A673 (cell line): ENCODE measurements around the gene FASTKD2. TPM values are rescaled to one million over a fixed set of nuclear protein-coding genes. Genes with fewer than 3 reads are reported as not detected.

ENCODE experiments used
- BruUV-seq: library from RNA; stranded (reverse); fragments of 400-500 nt; replicated peaks from 2 replicates; lab custom pipeline; 2021; lab: Mats Ljungman, UMichigan
- CTCF ChIA-PET: fragments of 300-600 bp; sonication (Branson Sonifier 250); formaldehyde crosslinking; loops from one replicate; lab custom pipeline; 2022; ENCODE audit warnings: antibody characterized with exemption; lab: Charles Lee
- POLR2A ChIA-PET: fragments of 300-600 bp; sonication (Branson Sonifier 250); formaldehyde crosslinking; loops from one replicate; lab custom pipeline; 2022; ENCODE audit warnings: antibody characterized with exemption; ENCODE audit not compliant: low non-redundant PET; lab: Charles Lee
- DNase-seq: peaks from one replicate; pipeline ENCODE4 v3.0.0-alpha.2; 2015; ENCODE audit warnings: low spot score
- H3K27ac ChIP-seq: fragments of 200-600 bp; sonication (generic); 2 replicates; pipeline ENCODE4 v1.5.1; 2016; ENCODE audit warnings: mixed run types, low read depth, mild to moderate bottlenecking, mixed read lengths, antibody characterized with exemption, low read length; ENCODE audit not compliant: poor library complexity, severe bottlenecking
- H3K27me3 ChIP-seq: fragments of 200-600 bp; sonication (generic); replicated peaks from 2 replicates; pipeline ENCODE4 v1.6.1; 2017; ENCODE audit warnings: mixed run types, low read depth, mild to moderate bottlenecking, mixed read lengths, antibody characterized with exemption, low read length; ENCODE audit not compliant: insufficient read depth, poor library complexity
- H3K36me3 ChIP-seq: fragments of 200-600 bp; sonication (generic); 2 replicates; pipeline ENCODE4 v1.6.1; 2016; ENCODE audit warnings: mixed run types, mild to moderate bottlenecking, mixed read lengths, antibody characterized with exemption, low read length; ENCODE audit not compliant: insufficient read depth, poor library complexity, severe bottlenecking
- H3K4me1 ChIP-seq: fragments of 200-600 bp; sonication (generic); 2 replicates; pipeline ENCODE4 v1.6.1; 2017; ENCODE audit warnings: mixed run types, mild to moderate bottlenecking, mixed read lengths, antibody characterized with exemption, low read length; ENCODE audit not compliant: insufficient read depth, poor library complexity, severe bottlenecking
- H3K4me3 ChIP-seq: fragments of 200-600 bp; sonication (generic); 2 replicates; pipeline ENCODE4 v1.5.1; 2016; ENCODE audit warnings: low read depth, mixed run types, mild to moderate bottlenecking, mixed read lengths, low read length; ENCODE audit not compliant: poor library complexity, severe bottlenecking
- H3K9me3 ChIP-seq: fragments of 200-600 bp; sonication (generic); 2 replicates; pipeline ENCODE4 v1.6.1; 2016; ENCODE audit warnings: mixed run types, low read depth, mild to moderate bottlenecking, mixed read lengths, antibody characterized with exemption, low read length; ENCODE audit not compliant: poor library complexity, severe bottlenecking
- EZH2 ChIP-seq: fragments of 200-600 bp; sonication (generic); IDR thresholded peaks from 2 replicates; pipeline ENCODE4 v1.6.1; 2017; ENCODE audit warnings: borderline replicate concordance, low read depth, mild to moderate bottlenecking, mixed read lengths, antibody characterized with exemption, low read length; ENCODE audit not compliant: poor library complexity, severe bottlenecking
- intact Hi-C: fragments of 100-400 bp; cut with micrococcal nuclease; formaldehyde crosslinking; loops from one replicate; pipeline ENCODE4 v1.10.0; 2022; ENCODE audit not compliant: unreplicated experiment
- total RNA-seq: library from RNA; stranded (reverse); gene quantifications from 2 replicates; pipeline ENCODE4 v1.2.3, GENCODE V29; 2021
- TF ChIP-seq, protein P1 (sequence below): fragments of 300-800, 200-600 bp; sonication (generic); conservative IDR thresholded peaks from 2 replicates; pipeline ENCODE4 v1.5.1; 2017; ENCODE audit warnings: low read depth, mild to moderate bottlenecking, antibody characterized with exemption, low read length, moderate library complexity, mixed read lengths

The FASTKD2 gene
- total RNA-seq, 1 experiment from 2014 or later = 35.4 TPM

DNA sequence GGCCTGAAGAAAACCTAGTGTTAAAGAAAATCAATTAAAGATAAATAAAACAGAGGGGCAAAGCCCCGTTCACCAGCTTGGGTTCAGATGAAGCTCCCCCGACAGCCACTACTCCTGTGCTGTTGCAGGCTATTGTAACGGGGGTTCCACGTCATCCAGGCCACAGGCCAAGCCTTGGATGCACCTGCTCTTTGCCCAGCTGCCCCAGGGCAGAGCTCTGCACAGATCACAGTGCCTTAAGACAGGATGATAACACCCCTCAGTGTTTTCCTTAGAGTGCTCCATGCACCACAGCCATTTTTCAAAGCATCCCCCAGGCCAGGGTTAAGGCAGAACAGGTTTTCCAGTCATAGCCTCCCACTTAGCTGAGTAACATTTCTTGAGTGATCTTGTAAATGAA, 32.0 kb downstream of the FASTKD2 start:
- intact Hi-C loops = no loop called here
- ChIA-PET POLR2A (no interaction called here), CTCF (no interaction called here)
- no peaks in the 10 kb centered on the region for H3K9me3 ChIP-seq
- H3K4me1 ChIP-seq = no peaks in the 10 kb centered on the region
- H3K27me3 ChIP-seq = no peaks in the 10 kb centered on the region
- no TSS peak for BruUV-seq
- no peak for TF ChIP-seq EZH2
- TF ChIP-seq, protein P1, sequence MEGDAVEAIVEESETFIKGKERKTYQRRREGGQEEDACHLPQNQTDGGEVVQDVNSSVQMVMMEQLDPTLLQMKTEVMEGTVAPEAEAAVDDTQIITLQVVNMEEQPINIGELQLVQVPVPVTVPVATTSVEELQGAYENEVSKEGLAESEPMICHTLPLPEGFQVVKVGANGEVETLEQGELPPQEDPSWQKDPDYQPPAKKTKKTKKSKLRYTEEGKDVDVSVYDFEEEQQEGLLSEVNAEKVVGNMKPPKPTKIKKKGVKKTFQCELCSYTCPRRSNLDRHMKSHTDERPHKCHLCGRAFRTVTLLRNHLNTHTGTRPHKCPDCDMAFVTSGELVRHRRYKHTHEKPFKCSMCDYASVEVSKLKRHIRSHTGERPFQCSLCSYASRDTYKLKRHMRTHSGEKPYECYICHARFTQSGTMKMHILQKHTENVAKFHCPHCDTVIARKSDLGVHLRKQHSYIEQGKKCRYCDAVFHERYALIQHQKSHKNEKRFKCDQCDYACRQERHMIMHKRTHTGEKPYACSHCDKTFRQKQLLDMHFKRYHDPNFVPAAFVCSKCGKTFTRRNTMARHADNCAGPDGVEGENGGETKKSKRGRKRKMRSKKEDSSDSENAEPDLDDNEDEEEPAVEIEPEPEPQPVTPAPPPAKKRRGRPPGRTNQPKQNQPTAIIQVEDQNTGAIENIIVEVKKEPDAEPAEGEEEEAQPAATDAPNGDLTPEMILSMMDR = no peak
- no peak overlapping the region for H3K27ac ChIP-seq
- H3K36me3 ChIP-seq = no peaks in the 10 kb centered on the region
- H3K4me3 ChIP-seq = no peak overlapping the region
- DNase-seq = no peak

DNA sequence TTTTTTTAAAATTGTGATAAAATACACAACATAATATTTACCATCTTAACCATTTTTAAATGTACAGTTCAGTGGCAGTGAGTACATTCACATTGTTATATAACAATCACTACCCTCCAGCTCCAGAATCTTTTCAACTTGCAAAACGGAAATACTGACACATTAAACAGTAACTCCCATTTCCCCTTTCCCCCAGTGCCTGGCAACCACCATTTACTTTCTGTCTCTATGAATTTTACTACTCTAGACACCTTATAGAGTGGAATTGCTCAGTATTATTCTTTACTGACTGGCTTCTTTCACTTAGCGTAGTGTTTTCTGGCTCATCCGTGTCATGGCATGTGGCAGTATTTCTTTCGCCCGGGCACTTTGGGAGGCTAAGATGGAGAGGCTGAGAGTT, 32.6 kb downstream of the FASTKD2 start:
- H3K9me3 ChIP-seq = no peaks in the 10 kb centered on the region
- DNase-seq = no peak
- H3K4me1 ChIP-seq = no peaks in the 10 kb centered on the region
- H3K36me3 ChIP-seq = no peaks in the 10 kb centered on the region
- intact Hi-C loops = no loop called here
- no peak for TF ChIP-seq EZH2
- TF ChIP-seq, protein P1 = no peak
- CTCF ChIA-PET = no interaction called here
- H3K27ac ChIP-seq = no peak overlapping the region
- no TSS peak for BruUV-seq
- no peaks in the 10 kb centered on the region for H3K27me3 ChIP-seq
- H3K4me3 ChIP-seq = no peak overlapping the region
- POLR2A ChIA-PET = interaction anchor here (0.6 kb wide), 1 partner anchor 78 kb away, joined by 3 read pairs; no protein-coding TSS in a partner anchor

DNA sequence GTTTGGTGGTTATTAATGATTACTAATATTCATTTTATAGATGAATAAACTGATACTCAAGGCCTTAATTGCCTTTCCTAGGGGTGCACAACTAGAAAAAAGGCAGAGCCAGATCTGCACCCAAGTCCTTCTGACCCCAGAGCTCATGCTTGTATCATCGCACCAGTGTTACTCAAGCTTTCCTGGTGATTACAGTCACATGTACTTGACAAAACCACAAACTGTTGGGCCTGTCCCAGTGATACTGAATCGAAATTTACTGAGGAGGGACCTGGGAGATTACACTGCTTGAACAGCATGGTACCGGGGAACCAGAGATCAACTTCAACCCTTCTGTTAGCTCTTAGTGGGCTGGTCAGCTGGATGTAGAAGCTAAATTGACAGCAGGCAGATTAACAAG, 33.7 kb downstream of the FASTKD2 start:
- ChIA-PET POLR2A (interaction anchor here (0.5 kb wide), 1 partner anchor 364 kb away, joined by 4 read pairs; no protein-coding TSS in a partner anchor), CTCF (interaction anchor here (1.1 kb wide), 1 partner anchor 674 kb away, joined by 4 read pairs; no protein-coding TSS in a partner anchor)
- intact Hi-C loops = no loop called here

More for the DNA sequence above, 33.7 kb downstream of the FASTKD2 start:
- DNase-seq = no peak
- H3K27ac ChIP-seq = no peak overlapping the region
- TF ChIP-seq EZH2 = no peak
- TF ChIP-seq, protein P1 = no peak
- no peaks in the 10 kb centered on the region for H3K4me1 ChIP-seq
- no peaks in the 10 kb centered on the region for H3K9me3 ChIP-seq
- no peak overlapping the region for H3K4me3 ChIP-seq
- H3K36me3 ChIP-seq = no peaks in the 10 kb centered on the region
- no TSS peak for BruUV-seq
- no peaks in the 10 kb centered on the region for H3K27me3 ChIP-seq
